Effector CD8-positive, alpha-beta T cell (primary cell): Measurements from ENCODE around the gene C2orf80.
"Not testable (repeated sequence)": the region's sequence is repeated elsewhere in the genome, so short reads cannot be mapped to it uniquely, and the experiment has no call there.

ENCODE experiments used
- DNase-seq: peaks from one replicate; lab custom pipeline; 2025; lab: John Stamatoyannopoulos, UW

The C2orf80 gene

GRCh38 chr2:208135794-208136715, 53.8 kb downstream of the C2orf80 start:
- DNase-seq, result no peak

DNA sequence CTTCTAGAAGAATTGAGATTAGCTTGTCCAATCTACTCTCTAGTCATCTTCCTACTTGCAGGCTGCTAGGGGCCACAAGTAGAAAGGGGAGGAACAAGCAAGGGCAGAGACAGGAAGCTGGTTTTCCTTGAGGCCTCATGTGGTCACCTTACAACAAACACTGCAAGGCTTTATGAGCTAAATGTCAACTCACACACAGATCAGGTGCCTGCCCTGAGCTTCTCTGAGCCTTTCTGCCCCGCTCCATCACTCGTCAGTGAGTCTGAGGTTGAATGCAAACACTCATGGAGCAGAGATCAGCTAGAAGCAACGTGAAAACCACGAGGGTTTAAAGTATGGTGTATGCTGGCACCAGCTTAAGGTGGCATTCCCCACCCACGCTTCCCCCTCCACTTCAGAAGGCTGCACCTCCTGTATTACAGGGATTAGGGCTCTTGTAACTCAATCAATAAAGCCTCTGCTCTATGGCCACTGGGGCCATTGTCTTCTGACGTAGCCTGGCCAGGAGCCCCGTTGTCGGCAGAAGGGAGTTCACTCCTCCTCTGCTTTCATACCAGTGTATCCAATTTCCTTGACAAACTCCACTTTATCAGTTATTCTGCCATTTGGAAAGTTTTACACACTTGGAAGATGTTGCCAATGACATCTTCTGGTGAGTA, 54.8 kb downstream of the C2orf80 start:
- no peak for DNase-seq

- DNase-seq, result no peak
Measured at GRCh38 chr2:208130712-208131110, 59.1 kb downstream of the C2orf80 start.

- no peak for DNase-seq
Measured at GRCh38 chr2:208129744-208130711, 59.8 kb downstream of the C2orf80 start, which contains the start of gene CRYGC. Gene CRYGC (minus strand): TSS chr2:208129828. CDS start chr2:208129792, 36 bp downstream.

DNA sequence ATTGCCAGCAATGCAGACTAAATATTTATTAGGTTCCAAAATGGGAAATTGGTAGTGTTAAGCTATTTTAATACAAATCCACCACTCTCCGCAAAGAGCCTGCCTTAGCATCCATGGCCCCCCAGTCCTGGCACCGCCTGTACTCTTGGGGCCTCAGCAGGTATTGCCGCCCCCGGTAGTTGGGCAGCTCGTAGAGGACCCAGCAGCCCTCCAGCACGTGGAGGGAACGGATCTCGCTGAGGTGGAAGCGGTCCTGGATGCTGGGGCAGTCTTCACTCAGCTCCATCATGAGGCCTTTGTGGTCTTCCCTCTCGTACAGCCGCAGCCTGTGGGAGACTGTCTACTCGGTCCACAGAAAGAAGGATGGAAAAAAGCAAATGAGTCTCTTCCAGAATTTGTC, 61.7 kb downstream of the C2orf80 start:
- DNase-seq, result no peak

DNA sequence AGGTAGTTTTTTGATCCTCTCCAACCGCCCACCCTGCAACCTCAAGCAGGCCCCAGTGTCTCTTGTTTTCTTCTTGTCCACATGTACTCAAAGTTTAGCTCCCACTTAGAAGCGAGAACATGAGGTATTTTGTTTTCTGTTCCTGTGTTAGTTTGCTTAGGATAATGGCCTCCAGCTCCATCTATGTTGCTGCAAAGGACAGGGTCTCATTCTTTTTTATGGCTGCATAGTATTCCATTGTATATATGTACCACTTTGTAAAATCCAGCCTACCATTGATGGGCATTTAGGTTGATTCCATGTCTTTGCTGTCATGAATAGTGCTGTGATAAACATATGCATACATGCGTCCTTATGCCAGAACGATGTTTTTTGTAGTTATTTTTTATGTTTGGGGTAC, 62.7 kb downstream of the C2orf80 start:
- no peak for DNase-seq

- DNase-seq, result no peak
Measured at GRCh38 chr2:208125251-208125650, 64.6 kb downstream of the C2orf80 start.

DNA sequence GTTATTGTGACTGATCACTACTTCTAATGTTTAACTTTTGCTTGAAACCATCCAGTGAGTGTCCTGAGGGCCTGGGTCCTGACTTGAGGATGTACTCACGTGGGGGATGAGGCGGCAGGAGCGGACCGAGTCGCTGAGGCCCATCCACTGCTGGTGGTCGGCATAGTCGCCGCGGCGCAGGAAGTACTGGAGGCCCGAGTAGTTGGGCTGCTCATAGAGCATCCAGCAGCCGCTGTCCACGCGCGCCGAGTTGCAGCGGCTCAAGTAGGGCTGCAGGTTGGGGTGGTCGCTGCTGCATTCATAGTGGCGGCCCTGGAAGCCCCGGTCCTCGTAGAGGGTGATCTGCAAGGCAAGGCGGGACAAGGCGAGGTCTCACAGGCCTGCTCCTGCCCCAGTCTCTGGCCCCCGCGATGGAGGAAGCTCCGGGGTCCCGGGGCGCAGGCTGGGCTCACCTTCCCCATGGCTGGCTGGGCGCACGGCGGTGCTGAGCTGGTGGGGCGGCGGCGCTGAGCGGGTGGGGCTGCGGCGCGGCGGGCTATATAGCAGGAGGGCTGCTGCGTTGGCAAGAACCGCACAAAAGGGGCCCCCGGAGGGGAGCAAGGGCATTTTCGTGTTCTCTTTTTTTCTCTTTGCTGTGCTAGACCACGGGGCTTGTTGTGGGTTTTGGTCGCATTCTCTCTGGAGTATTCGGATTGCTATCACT, 65.7 kb downstream of the C2orf80 start, which contains the start of gene CRYGD:
TSS of gene CRYGD (minus strand) at position 512 of the 703 bp plus-strand sequence. CDS start at position 461, 51 bp downstream.
- DNase-seq, result not testable (repeated sequence)

GRCh38 chr2:208122248-208122647, 67.6 kb downstream of the C2orf80 start:
- DNase-seq, result no peak

DNA sequence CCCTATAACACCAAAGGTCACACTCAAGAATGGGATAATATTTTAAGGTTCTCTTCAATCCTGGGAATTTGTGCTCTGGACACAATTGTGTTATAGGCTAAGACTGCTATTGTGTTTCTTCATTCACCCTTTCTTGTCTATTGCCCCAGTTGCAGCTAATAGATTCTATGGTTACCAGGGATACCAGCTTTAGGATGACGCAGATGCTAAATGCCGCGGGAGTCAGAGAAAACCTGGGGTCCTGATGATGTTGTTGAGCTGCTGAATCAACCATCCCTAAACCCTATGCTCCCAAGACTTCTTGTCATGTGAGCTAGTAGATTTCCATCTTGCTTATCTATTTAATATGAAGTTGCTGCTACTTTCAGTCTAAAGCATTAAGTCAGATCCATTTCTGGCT, 70.9 kb downstream of the C2orf80 start:
- no peak for DNase-seq

- DNase-seq, result not testable (repeated sequence)
Measured at GRCh38 chr2:208117390-208117789, 72.4 kb downstream of the C2orf80 start.
